PC-9 (cell line): Measurements from ENCODE around the gene VPS13D.

Source experiments
- CTCF ChIP-seq: fragments of 200-600 bp; sonication (generic); conservative IDR thresholded peaks from 2 replicates; pipeline ENCODE4 v1.6.1; 2017; ENCODE audit warnings: mixed run types, antibody characterized with exemption, mild to moderate bottlenecking, moderate library complexity
- EZH2 ChIP-seq: fragments of 200-600 bp; sonication (generic); IDR thresholded peaks from 2 replicates; pipeline ENCODE4 v1.8.0; 2017; ENCODE audit warnings: antibody characterized with exemption, low read depth

GRCh38 chr1:12415038-12415466 is 185.2 kb downstream of the VPS13D start:
- TF ChIP-seq EZH2 (no peak), CTCF (no peak)
